SU-DHL-6 (cell line): Measurements from ENCODE around the gene MXD4.

ENCODE experiments used
- H2AFZ ChIP-seq: fragments of 200-600 bp; sonication (generic); 2 replicates; pipeline ENCODE4 v1.6.1; 2014; ENCODE audit warnings: low read depth, mild to moderate bottlenecking, moderate library complexity, mixed read lengths, antibody characterized with exemption, low read length; ENCODE audit not compliant: severe bottlenecking
- H3F3A ChIP-seq: fragments of 200-600 bp; shearing (Covaris generic); 2 replicates; pipeline ENCODE4 v1.6.0; 2016; ENCODE audit warnings: antibody characterized with exemption, mild to moderate bottlenecking; ENCODE audit not compliant: insufficient read depth
- H3K27ac ChIP-seq: fragments of 200-600 bp; sonication (generic); 2 replicates; pipeline ENCODE4 v1.5.1; 2016; ENCODE audit warnings: low read depth, mild to moderate bottlenecking, low read length, moderate library complexity, mixed read lengths
- H3K27me3 ChIP-seq: fragments of 200-600 bp; sonication (generic), shearing (Covaris generic); 2 replicates; pipeline ENCODE4 v1.6.0; 2014; ENCODE audit warnings: mild to moderate bottlenecking, low read length
- H3K36me3 ChIP-seq: fragments of 200-600 bp; sonication (generic); 2 replicates; pipeline ENCODE4 v1.6.1; 2014; ENCODE audit warnings: mild to moderate bottlenecking, low read length, mixed read lengths
- H3K4me2 ChIP-seq: fragments of 300-600, 200-600 bp; shearing (Covaris generic), sonication (generic); 2 replicates; pipeline ENCODE4 v1.6.0; 2014; ENCODE audit warnings: low read length, low read depth, mild to moderate bottlenecking; ENCODE audit not compliant: poor library complexity, severe bottlenecking
- H3K4me3 ChIP-seq: fragments of 200-600 bp; sonication (generic); 2 replicates; pipeline ENCODE4 v1.5.1; 2014; ENCODE audit warnings: antibody characterized with exemption, low read length, mild to moderate bottlenecking, mixed read lengths; ENCODE audit not compliant: insufficient read depth, poor library complexity, severe bottlenecking
- H3K79me2 ChIP-seq: fragments of 200-600 bp; sonication (generic); 2 replicates; pipeline ENCODE4 v1.6.1; 2014; ENCODE audit warnings: mild to moderate bottlenecking, low read length, moderate library complexity; ENCODE audit not compliant: insufficient read depth
- H3K9ac ChIP-seq: fragments of 200-600 bp; sonication (generic); 2 replicates; pipeline ENCODE4 v1.7.0; 2014; ENCODE audit warnings: mild to moderate bottlenecking, low read length
- H3K9me2 ChIP-seq: fragments of 200-600 bp; sonication (generic); replicated peaks from 2 replicates; pipeline ENCODE4 v1.6.1; 2014; ENCODE audit warnings: low read length; ENCODE audit not compliant: insufficient read depth
- H3K9me3 ChIP-seq: fragments of 200-600 bp; sonication (generic); 2 replicates; pipeline ENCODE4 v1.6.1; 2014; ENCODE audit warnings: low read length, mixed read lengths; ENCODE audit not compliant: insufficient read depth
- H4K20me1 ChIP-seq: fragments of 200-600 bp; sonication (generic); 2 replicates; pipeline ENCODE4 v1.6.1; 2014; ENCODE audit warnings: low read depth, mild to moderate bottlenecking, antibody characterized with exemption, low read length, moderate library complexity, mixed read lengths
- EZH2phosphoT487 ChIP-seq: fragments of 200-600 bp; sonication (generic), shearing (Covaris generic); conservative IDR thresholded peaks from 2 replicates; pipeline ENCODE4 v1.6.1; 2018; ENCODE audit warnings: mild to moderate bottlenecking, antibody characterized with exemption, low read length, moderate library complexity, mixed read lengths
- TF ChIP-seq, protein P1 (sequence below): fragments of 200-600 bp; sonication (generic); IDR thresholded peaks from one replicate; pipeline ENCODE4 v1.5.1; 2017; ENCODE audit warnings: antibody characterized with exemption, mild to moderate bottlenecking, low read length, moderate library complexity; ENCODE audit not compliant: insufficient read depth, poor library complexity, severe bottlenecking

MXD4 gene

DNA sequence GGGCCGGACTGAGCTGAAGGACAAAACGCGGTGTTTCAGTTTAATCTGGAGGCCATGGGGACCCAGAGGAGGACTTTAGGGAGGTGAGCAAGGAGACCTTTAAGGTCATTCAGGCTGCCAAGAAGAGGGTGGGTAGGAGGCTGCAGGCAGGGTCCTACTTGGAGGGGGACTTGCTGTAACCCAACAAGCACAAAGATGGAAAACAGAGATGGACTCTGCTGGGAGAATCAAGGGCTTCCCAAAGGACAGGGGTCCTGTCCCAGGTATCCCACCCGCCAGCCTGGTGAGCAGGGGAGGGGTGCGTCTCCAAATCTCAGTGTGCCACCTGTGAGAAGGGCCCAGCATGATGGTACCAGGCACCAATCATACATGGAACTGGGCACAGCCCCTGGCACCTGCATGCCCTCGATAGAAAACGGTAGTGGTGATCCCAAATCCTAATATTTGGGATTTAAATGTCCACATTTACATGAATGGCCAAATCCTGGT lies 16.1 kb downstream of the MXD4 start:
- Histone ChIP-seq H2AFZ (no peak overlapping the region), H3K9me2 (no peaks in the 10 kb centered on the region), H3K4me3 (no peak overlapping the region), H3K4me2 (no peak overlapping the region), H4K20me1 (no peaks in the 10 kb centered on the region), H3K79me2 (peaks cover 8% of the 10 kb centered on the region), H3K9ac (no peak overlapping the region), H3K9me3 (no peaks in the 10 kb centered on the region), H3K36me3 (no peaks in the 10 kb centered on the region), H3K27ac (no peak overlapping the region), H3F3A (no peaks in the 10 kb centered on the region), H3K27me3 (no peaks in the 10 kb centered on the region)
- TF ChIP-seq, protein P1, sequence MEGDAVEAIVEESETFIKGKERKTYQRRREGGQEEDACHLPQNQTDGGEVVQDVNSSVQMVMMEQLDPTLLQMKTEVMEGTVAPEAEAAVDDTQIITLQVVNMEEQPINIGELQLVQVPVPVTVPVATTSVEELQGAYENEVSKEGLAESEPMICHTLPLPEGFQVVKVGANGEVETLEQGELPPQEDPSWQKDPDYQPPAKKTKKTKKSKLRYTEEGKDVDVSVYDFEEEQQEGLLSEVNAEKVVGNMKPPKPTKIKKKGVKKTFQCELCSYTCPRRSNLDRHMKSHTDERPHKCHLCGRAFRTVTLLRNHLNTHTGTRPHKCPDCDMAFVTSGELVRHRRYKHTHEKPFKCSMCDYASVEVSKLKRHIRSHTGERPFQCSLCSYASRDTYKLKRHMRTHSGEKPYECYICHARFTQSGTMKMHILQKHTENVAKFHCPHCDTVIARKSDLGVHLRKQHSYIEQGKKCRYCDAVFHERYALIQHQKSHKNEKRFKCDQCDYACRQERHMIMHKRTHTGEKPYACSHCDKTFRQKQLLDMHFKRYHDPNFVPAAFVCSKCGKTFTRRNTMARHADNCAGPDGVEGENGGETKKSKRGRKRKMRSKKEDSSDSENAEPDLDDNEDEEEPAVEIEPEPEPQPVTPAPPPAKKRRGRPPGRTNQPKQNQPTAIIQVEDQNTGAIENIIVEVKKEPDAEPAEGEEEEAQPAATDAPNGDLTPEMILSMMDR, result no peak
- no peak for TF ChIP-seq EZH2phosphoT487

DNA sequence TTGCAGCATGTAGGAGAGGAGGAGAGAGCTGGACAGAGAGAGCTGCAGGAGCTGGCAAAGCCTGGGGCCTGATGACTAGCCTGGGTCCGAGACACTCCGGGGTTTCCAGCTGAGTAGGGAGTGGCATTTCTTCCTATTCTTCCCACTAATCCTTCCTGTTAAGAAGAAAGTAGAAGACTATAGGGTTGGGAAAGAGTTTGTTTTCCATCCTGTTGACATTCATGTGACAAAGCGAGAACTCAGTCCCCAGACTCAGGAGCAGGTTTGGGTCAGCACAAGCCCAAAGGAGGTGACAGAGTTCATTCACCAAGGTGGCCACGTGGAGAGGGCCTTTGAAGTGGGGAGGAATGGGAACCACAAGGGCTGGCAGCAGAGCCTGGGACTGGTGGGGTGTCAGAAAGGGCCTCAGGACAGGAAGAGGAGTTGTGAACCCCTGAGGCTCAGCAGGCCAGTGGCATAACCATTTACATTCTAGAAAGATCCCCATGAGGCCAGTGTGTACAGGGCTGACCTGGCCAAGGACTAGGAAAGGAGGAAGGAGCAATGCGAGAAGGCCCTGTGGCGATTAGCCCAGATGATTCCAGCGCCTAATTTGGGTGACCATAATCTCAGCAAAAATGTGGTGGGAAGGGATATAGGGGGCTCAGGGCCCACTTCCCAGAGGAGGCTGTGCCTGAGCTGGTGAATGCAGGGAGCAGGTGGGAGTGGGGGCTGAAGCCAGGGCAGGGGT lies 16.7 kb downstream of the MXD4 start:
- H3K27ac ChIP-seq, result no peak overlapping the region
- H3K4me2 ChIP-seq, result no peak overlapping the region
- TF ChIP-seq, protein P1, result no peak
- no peak for TF ChIP-seq EZH2phosphoT487
- H3K79me2 ChIP-seq, result peaks cover 14% of the 10 kb centered on the region
- H3F3A ChIP-seq, result no peaks in the 10 kb centered on the region
- peaks cover 5% of the 10 kb centered on the region; the same call in 1 of the 2 replicates for H4K20me1 ChIP-seq
- no peak overlapping the region for H3K9ac ChIP-seq
- H3K9me2 ChIP-seq, result no peaks in the 10 kb centered on the region
- no peak overlapping the region for H3K4me3 ChIP-seq
- H3K9me3 ChIP-seq, result no peaks in the 10 kb centered on the region
- H3K27me3 ChIP-seq, result no peaks in the 10 kb centered on the region
- H2AFZ ChIP-seq, result no peak overlapping the region
- H3K36me3 ChIP-seq, result no peaks in the 10 kb centered on the region

DNA sequence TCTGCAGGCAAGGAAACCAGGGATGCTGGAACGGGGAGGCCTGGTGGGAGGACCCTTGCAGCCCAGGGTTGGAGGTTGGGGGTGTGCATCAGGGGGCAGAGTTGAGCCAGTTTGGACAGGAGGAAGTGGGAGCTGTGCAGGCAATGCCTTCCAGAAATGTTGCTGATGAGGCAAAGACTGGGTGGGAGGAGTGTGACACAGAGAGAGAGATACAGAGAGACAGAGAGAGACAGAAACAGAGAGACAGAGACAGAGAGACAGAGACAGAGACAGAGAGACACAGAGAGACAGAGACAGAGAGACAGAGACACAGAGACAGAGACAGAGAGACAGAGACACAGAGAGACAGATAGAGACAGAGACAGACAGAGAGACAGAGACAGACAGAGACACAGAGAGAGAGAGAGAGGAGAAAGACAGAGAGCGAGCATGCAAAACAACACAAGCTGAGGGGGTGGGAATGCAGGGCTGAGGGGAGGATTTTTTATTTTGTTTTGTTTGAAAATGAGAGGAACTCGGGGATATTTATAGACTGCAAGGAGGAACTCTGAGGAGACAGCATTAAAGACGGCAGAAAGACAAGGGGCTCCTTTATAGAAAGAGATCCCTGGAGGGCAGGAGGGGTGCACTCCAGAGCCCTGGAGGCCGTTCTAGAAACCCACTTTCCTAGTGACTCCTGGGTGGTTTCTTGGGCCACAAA lies 18.1 kb downstream of the MXD4 start:
- H3K79me2 ChIP-seq, result peaks cover 28% of the 10 kb centered on the region
- no peaks in the 10 kb centered on the region for H3F3A ChIP-seq
- H4K20me1 ChIP-seq, result peaks cover 18% of the 10 kb centered on the region; the same call in 1 of the 2 replicates
- no peaks in the 10 kb centered on the region for H3K9me2 ChIP-seq
- no peak overlapping the region for H3K4me2 ChIP-seq
- H3K27ac ChIP-seq, result no peak overlapping the region
- H3K4me3 ChIP-seq, result no peak overlapping the region
- TF ChIP-seq, protein P1, result no peak
- TF ChIP-seq EZH2phosphoT487, result no peak
- H3K9me3 ChIP-seq, result no peaks in the 10 kb centered on the region
- no peak overlapping the region for H3K9ac ChIP-seq
- peaks cover 6% of the 10 kb centered on the region; the same call in 1 of the 2 replicates for H3K36me3 ChIP-seq
- H3K27me3 ChIP-seq, result no peaks in the 10 kb centered on the region
- no peak overlapping the region for H2AFZ ChIP-seq
